Stimulated activated CD8-positive, alpha-beta memory T cell treated with anti-CD3 and anti-CD28 coated beads, Interleukin-2, amount 100 ng/mL, for 48 hours (primary cell): ENCODE measurements around the gene NEDD4L.
"Not testable (repeated sequence)": the region's sequence is repeated elsewhere in the genome, so short reads cannot be mapped to it uniquely, and the experiment has no call there.

Experiments
- DNase-seq, 2 donors: peaks; one replicate each; pipeline ENCODE4 v3.0.0-alpha.2; 2020; ENCODE audit warnings: low read depth in 2 of 2

Gene NEDD4L

GRCh38 chr18:58026857-58027256 is 17.2 kb upstream of the NEDD4L start:
- DNase-seq, result no peak

- no peak for DNase-seq
These were observed 16.7 kb upstream of the NEDD4L start for GRCh38 chr18:58027341-58027740.

- no peak for DNase-seq
These were observed 15.8 kb upstream of the NEDD4L start for GRCh38 chr18:58028109-58028784.

- DNase-seq, result no peak
These were observed 11.8 kb upstream of the NEDD4L start for GRCh38 chr18:58032233-58032632.

GRCh38 chr18:58033216-58033615 is 10.8 kb upstream of the NEDD4L start:
- no peak for DNase-seq

GRCh38 chr18:58034370-58034769 is 9.7 kb upstream of the NEDD4L start:
- DNase-seq, result no peak

- DNase-seq, result no peak
These were observed 6.9 kb upstream of the NEDD4L start for GRCh38 chr18:58037163-58037562.

GRCh38 chr18:58038063-58038462 is 6.0 kb upstream of the NEDD4L start:
- DNase-seq, result no peak

GRCh38 chr18:58041633-58042032 is 2.4 kb upstream of the NEDD4L start:
- DNase-seq, result no peak

- no peak for DNase-seq
These were observed 1.1 kb upstream of the NEDD4L start for GRCh38 chr18:58042826-58043490.

GRCh38 chr18:58044370-58045241 is 580 bp downstream of the NEDD4L start:
- DNase-seq, result peak; percentile 35 to 36

GRCh38 chr18:58045242-58046092 is 1.4 kb downstream of the NEDD4L start:
- peak; percentile 9 to 19 for DNase-seq

- DNase-seq, result no peak
These were observed 2.2 kb downstream of the NEDD4L start for GRCh38 chr18:58046093-58046793.

GRCh38 chr18:58046794-58047555 is 2.9 kb downstream of the NEDD4L start:
- no peak for DNase-seq

- DNase-seq, result no peak
These were observed 3.5 kb downstream of the NEDD4L start for GRCh38 chr18:58047556-58047882.

- no peak for DNase-seq
These were observed 4.1 kb downstream of the NEDD4L start for GRCh38 chr18:58048081-58048642.

GRCh38 chr18:58049000-58049688 is 5.1 kb downstream of the NEDD4L start:
- DNase-seq, result no peak

- not testable (repeated sequence) for DNase-seq
These were observed 6.9 kb downstream of the NEDD4L start for GRCh38 chr18:58050963-58051362.

- DNase-seq, result no peak
These were observed 7.9 kb downstream of the NEDD4L start for GRCh38 chr18:58051765-58052460.
